GM23338 (cell line): Measurements from ENCODE around the gene GALNT9. TPM values are rescaled to one million over a fixed set of nuclear protein-coding genes. Genes with fewer than 3 reads are reported as not detected.

Experiments used
- ATAC-seq: fragments of 200-7000 bp; cut with Tn5 transposase; 3 replicates; pipeline ENCODE4 v1.9.1; 2020
- DNase-seq: peaks from one replicate; pipeline ENCODE4 v3.0.0-alpha.2; 2015; ENCODE audit warnings: low spot score
- H2AFZ ChIP-seq: fragments of 200-600 bp; sonication (generic); 2 replicates; pipeline ENCODE4 v1.8.0; 2016; ENCODE audit warnings: antibody characterized with exemption, mild to moderate bottlenecking, moderate library complexity
- H3F3A ChIP-seq: fragments of 200-600 bp; sonication (generic); replicated peaks from 2 replicates; pipeline ENCODE4 v1.8.0; 2017; ENCODE audit warnings: antibody characterized with exemption, mixed run types, low read depth
- H3K27ac ChIP-seq: fragments of 200-600 bp; sonication (generic); 2 replicates; pipeline ENCODE4 v1.6.1; 2016; ENCODE audit warnings: low read depth
- H3K27me3 ChIP-seq: fragments of 200-600 bp; sonication (generic); 2 replicates; pipeline ENCODE4 v1.8.0; 2016; ENCODE audit warnings: mild to moderate bottlenecking, mixed run types, moderate library complexity; ENCODE audit not compliant: insufficient read depth
- H3K36me3 ChIP-seq: fragments of 200-600 bp; sonication (generic); 2 replicates; pipeline ENCODE4 v1.8.0; 2016; ENCODE audit warnings: mild to moderate bottlenecking; ENCODE audit not compliant: insufficient read depth
- H3K4me1 ChIP-seq: fragments of 200-600 bp; sonication (generic); 2 replicates; pipeline ENCODE4 v1.8.0; 2016; ENCODE audit warnings: mild to moderate bottlenecking, moderate library complexity; ENCODE audit not compliant: insufficient read depth
- H3K4me2 ChIP-seq: fragments of 200-600 bp; sonication (generic); 2 replicates; pipeline ENCODE4 v1.7.1; 2017; ENCODE audit warnings: mixed run types
- H3K4me3 ChIP-seq: fragments of 200-600 bp; sonication (generic); 2 replicates; pipeline ENCODE4 v1.6.1; 2016; ENCODE audit warnings: mixed run types
- H3K79me2 ChIP-seq: fragments of 200-600 bp; sonication (generic); replicated peaks from 2 replicates; pipeline ENCODE4 v1.8.0; 2017; ENCODE audit warnings: mild to moderate bottlenecking; ENCODE audit not compliant: insufficient read depth
- H3K9me2 ChIP-seq: fragments of 200-600 bp; sonication (generic); 2 replicates; pipeline ENCODE4 v1.8.0; 2017; ENCODE audit not compliant: insufficient read depth
- H4K20me1 ChIP-seq: fragments of 200-600 bp; sonication (generic); replicated peaks from 2 replicates; pipeline ENCODE4 v1.8.0; 2017; ENCODE audit warnings: mild to moderate bottlenecking; ENCODE audit not compliant: insufficient read depth
- H3K27ac Mint-ChIP-seq: 2 replicates; pipeline ENCODE4 v1.8.0; 2020; ENCODE audit warnings: inconsistent platforms, mild to moderate bottlenecking, moderate library complexity, mixed read lengths
- H3K27me3 Mint-ChIP-seq: 3 replicates; pipeline ENCODE4 v1.8.0; 2022; ENCODE audit warnings: low read depth, mild to moderate bottlenecking, moderate library complexity, mixed read lengths, inconsistent platforms; ENCODE audit not compliant: insufficient read depth, poor library complexity
- H3K36me3 Mint-ChIP-seq: 3 replicates; pipeline ENCODE4 v1.8.0; 2021; ENCODE audit warnings: low read depth, mild to moderate bottlenecking, inconsistent platforms, moderate library complexity, mixed read lengths
- H3K4me1 Mint-ChIP-seq: 3 replicates; pipeline ENCODE4 v1.8.0; 2020; ENCODE audit warnings: mild to moderate bottlenecking, inconsistent platforms, mixed read lengths
- H3K4me3 Mint-ChIP-seq: 3 replicates; pipeline ENCODE4 v1.8.0; 2021; ENCODE audit warnings: moderate library complexity, mild to moderate bottlenecking, inconsistent platforms, mixed read lengths
- H3K9me3 Mint-ChIP-seq: 3 replicates; pipeline ENCODE4 v1.8.0; 2020; ENCODE audit warnings: moderate library complexity, mild to moderate bottlenecking, inconsistent platforms, mixed read lengths
- CTCF ChIP-seq, 2 experiments: fragments of 200-600 bp in 1 of 2; sonication (generic) in 1 of 2; conservative IDR thresholded peaks; 2 replicates each; pipeline versions ENCODE4 v1.5.1 to v1.6.1; 2016 to 2017; ENCODE audit warnings: antibody characterized with exemption in 2 of 2, low read depth in 2 of 2, mild to moderate bottlenecking in 2 of 2, moderate library complexity in 1 of 2
- EZH2 ChIP-seq: fragments of 200-600 bp; sonication (generic); IDR thresholded peaks from one replicate; pipeline ENCODE4 v1.8.0; 2017; ENCODE audit warnings: antibody characterized with exemption, mild to moderate bottlenecking, low read depth; ENCODE audit not compliant: unreplicated experiment
- EZH2phosphoT487 ChIP-seq: fragments of 200-600 bp; sonication (generic); IDR thresholded peaks from one replicate; pipeline ENCODE4 v1.8.1; 2018; ENCODE audit warnings: antibody characterized with exemption; ENCODE audit not compliant: unreplicated experiment
- JUNB ChIP-seq: IDR thresholded peaks from one replicate; pipeline ENCODE4 v1.6.1; 2016; ENCODE audit warnings: antibody characterized with exemption; ENCODE audit not compliant: unreplicated experiment
- NANOG ChIP-seq: IDR thresholded peaks from 2 replicates; pipeline ENCODE4 v1.6.1; 2016; ENCODE audit warnings: antibody characterized with exemption, borderline replicate concordance
- POLR2AphosphoS5 ChIP-seq: IDR thresholded peaks from 2 replicates; pipeline ENCODE4 v1.6.1; 2016; ENCODE audit warnings: antibody characterized with exemption, low read depth
- REST ChIP-seq: IDR thresholded peaks from one replicate; pipeline ENCODE4 v1.6.1; 2018; ENCODE audit warnings: antibody characterized with exemption; ENCODE audit not compliant: unreplicated experiment
- ZNF331 ChIP-seq: fragments of 250-450 bp; sonication (Bioruptor Pico); IDR thresholded peaks from 2 replicates; pipeline ENCODE4 v1.5.0; 2020; ENCODE audit warnings: low read depth, mild to moderate bottlenecking, moderate library complexity
- polyA plus RNA-seq: library from polyadenylated mRNA; unstranded; fragments of >200 nt; fragmentation: Nextera tagmentation; extraction: Ambion mirVana; gene quantifications from 2 replicates; pipeline ENCODE4 v1.2.1, GENCODE V29; 2016
- total RNA-seq: library from RNA; depleted of rRNA; stranded (reverse); fragments of >200 nt; shearing (Covaris generic); gene quantifications from 2 replicates; pipeline ENCODE4 v1.2.3, GENCODE V29; 2014

Gene GALNT9
- total and polyA plus RNA-seq, 2 experiments from 2014 or later: 0.81 to 2.5 TPM

- no peak overlapping the region for H3K4me3 Mint-ChIP-seq
- ATAC-seq: no peak
- Histone ChIP-seq H3K27me3 (no peaks in the 10 kb centered on the region), H3K4me3 (no peak overlapping the region), H3K9me2 (no peaks in the 10 kb centered on the region), H3K79me2 (no peaks in the 10 kb centered on the region), H2AFZ (no peak overlapping the region), H3F3A (no peaks in the 10 kb centered on the region), H4K20me1 (no peaks in the 10 kb centered on the region), H3K4me1 (no peaks in the 10 kb centered on the region), H3K36me3 (no peaks in the 10 kb centered on the region), H3K4me2 (no peak overlapping the region), H3K27ac (no peak overlapping the region)
- H3K4me1 Mint-ChIP-seq: no peaks in the 10 kb centered on the region; the same call in 2 of the 3 replicates
- TF ChIP-seq CTCF (conservative IDR thresholded peaks at IDR 0.05; ENCODE audit: low read depth in 2 of 2) (no peak), EZH2phosphoT487 (no peak), EZH2 (no peak), REST (no peak), ZNF331 (CRISPR knock-in tag) (no peak), POLR2AphosphoS5 (no peak), JUNB (no peak)
- no peak overlapping the region for H3K27ac Mint-ChIP-seq
- no peak for DNase-seq
- peaks cover 14% of the 10 kb centered on the region for H3K27me3 Mint-ChIP-seq
- H3K9me3 Mint-ChIP-seq: peaks cover 18% of the 10 kb centered on the region
- no peaks in the 10 kb centered on the region; the same call in 2 of the 3 replicates for H3K36me3 Mint-ChIP-seq
These were observed 16.9 kb downstream of the GALNT9 start for GRCh38 chr12:132312516-132312915.

GRCh38 chr12:132311201-132311915, 18.0 kb downstream of the GALNT9 start:
- DNase-seq (no peak), ATAC-seq (no peak)
- Mint-ChIP-seq H3K4me1 (no peaks in the 10 kb centered on the region), H3K27me3 (peaks cover 13% of the 10 kb centered on the region), H3K4me3 (no peak overlapping the region), H3K27ac (no peak overlapping the region), H3K36me3 (no peaks in the 10 kb centered on the region; the same call in 2 of the 3 replicates), H3K9me3 (peaks cover 18% of the 10 kb centered on the region)
- Histone ChIP-seq H3K27me3 (no peaks in the 10 kb centered on the region), H3K27ac (no peak overlapping the region), H3F3A (no peaks in the 10 kb centered on the region), H2AFZ (no peak overlapping the region), H3K4me3 (no peak overlapping the region), H3K79me2 (no peaks in the 10 kb centered on the region), H3K9me2 (no peaks in the 10 kb centered on the region), H3K36me3 (no peaks in the 10 kb centered on the region), H3K4me2 (no peak overlapping the region), H3K4me1 (no peaks in the 10 kb centered on the region), H4K20me1 (no peaks in the 10 kb centered on the region)
- TF ChIP-seq EZH2phosphoT487 (no peak), NANOG (no peak), REST (no peak)
